Measurements from ENCODE around the gene UNK. TPM values are rescaled to one million over a fixed set of nuclear protein-coding genes. Genes with fewer than 3 reads are reported as not detected.

UNK gene
- total RNA-seq, 1 donor from 2014 or later = 16.7 TPM

- H3K4me2 ChIP-seq (ENCODE audit: low read length) = peak overlapping the region; percentile 94
- TF ChIP-seq EZH2 (IDR thresholded peaks at IDR 0.05; ENCODE audit: insufficient read depth, low read length) (no peak), CTCF (IDR thresholded peaks at IDR 0.05; ENCODE audit: insufficient read depth, low read depth, low read length) (no peak)
- Mint-ChIP-seq H3K4me1 (ENCODE audit: low read depth, unreplicated experiment) (peaks cover 8% of the 10 kb centered on the region), H3K36me3 (ENCODE audit: low read depth, unreplicated experiment) (peaks cover 17% of the 10 kb centered on the region), H3K27me3 (ENCODE audit: low read depth, unreplicated experiment) (no peaks in the 10 kb centered on the region), H3K27ac (ENCODE audit: unreplicated experiment) (peak overlapping the region; percentile 78), H3K4me3 (ENCODE audit: unreplicated experiment) (no peak overlapping the region), H3K9me3 (ENCODE audit: unreplicated experiment) (no peaks in the 10 kb centered on the region)
- no peak overlapping the region for H2AFZ ChIP-seq (ENCODE audit: low read depth, low read length)
- H3K4me1 ChIP-seq (ENCODE audit: insufficient read depth, low read length) = peaks cover 37% of the 10 kb centered on the region
- no peak overlapping the region for H3K4me3 ChIP-seq (ENCODE audit: insufficient read depth, low read depth, low read length)
- peaks cover under 1% of the 10 kb centered on the region for H4K20me1 ChIP-seq (ENCODE audit: insufficient read depth, low read length)
- H3K27me3 ChIP-seq (ENCODE audit: insufficient read depth, low read length) = no peaks in the 10 kb centered on the region
- peaks cover 7% of the 10 kb centered on the region for H3K79me2 ChIP-seq (ENCODE audit: insufficient read depth, low read length)
- DNase-seq (ENCODE audit: low read depth) (peak; percentile 57), FAIRE-seq (no peak)
- peak overlapping the region; percentile 86 for H3K27ac ChIP-seq (ENCODE audit: low read depth, low read length)
- H3K9me3 ChIP-seq (ENCODE audit: insufficient read depth, low read depth, low read length) = no peaks in the 10 kb centered on the region
- peak overlapping the region; percentile 82 for H3K9ac ChIP-seq (ENCODE audit: low read length)
- peaks cover 7% of the 10 kb centered on the region for H3K36me3 ChIP-seq (ENCODE audit: insufficient read depth, low read length)
These were observed 68.8 kb downstream of the UNK start for GRCh38 chr17:75853433-75853832.

- Histone ChIP-seq H3K36me3 (ENCODE audit: insufficient read depth, low read length) (peaks cover 6% of the 10 kb centered on the region), H3K4me1 (ENCODE audit: insufficient read depth, low read length) (peaks cover 37% of the 10 kb centered on the region), H3K9me3 (ENCODE audit: insufficient read depth, low read depth, low read length) (no peaks in the 10 kb centered on the region), H3K4me3 (ENCODE audit: insufficient read depth, low read depth, low read length) (peak overlapping the region; percentile 89), H3K27ac (ENCODE audit: low read depth, low read length) (peak overlapping the region; percentile 86), H3K79me2 (ENCODE audit: insufficient read depth, low read length) (peaks cover 7% of the 10 kb centered on the region), H2AFZ (ENCODE audit: low read depth, low read length) (no peak overlapping the region), H3K27me3 (ENCODE audit: insufficient read depth, low read length) (no peaks in the 10 kb centered on the region), H4K20me1 (ENCODE audit: insufficient read depth, low read length) (no peaks in the 10 kb centered on the region), H3K9ac (ENCODE audit: low read length) (peak overlapping the region; percentile 82), H3K4me2 (ENCODE audit: low read length) (peak overlapping the region; percentile 94)
- DNase-seq (ENCODE audit: low read depth) = peak; percentile 58
- TF ChIP-seq CTCF (IDR thresholded peaks at IDR 0.05; ENCODE audit: insufficient read depth, low read depth, low read length) (no peak), EZH2 (IDR thresholded peaks at IDR 0.05; ENCODE audit: insufficient read depth, low read length) (no peak)
- Mint-ChIP-seq H3K27ac (ENCODE audit: unreplicated experiment) (no peak overlapping the region), H3K9me3 (ENCODE audit: unreplicated experiment) (no peaks in the 10 kb centered on the region), H3K4me1 (ENCODE audit: low read depth, unreplicated experiment) (peaks cover 8% of the 10 kb centered on the region), H3K27me3 (ENCODE audit: low read depth, unreplicated experiment) (no peaks in the 10 kb centered on the region), H3K36me3 (ENCODE audit: low read depth, unreplicated experiment) (peaks cover 13% of the 10 kb centered on the region), H3K4me3 (ENCODE audit: unreplicated experiment) (no peak overlapping the region)
- no peak for FAIRE-seq
These were observed 69.6 kb downstream of the UNK start for GRCh38 chr17:75854101-75854748.

GRCh38 chr17:75854881-75855309 lies 70.3 kb downstream of the UNK start:
- H3K27me3 ChIP-seq (ENCODE audit: insufficient read depth, low read length) = no peaks in the 10 kb centered on the region
- H3K4me1 ChIP-seq (ENCODE audit: insufficient read depth, low read length) = peaks cover 30% of the 10 kb centered on the region
- no peak overlapping the region for H3K4me3 Mint-ChIP-seq (ENCODE audit: unreplicated experiment)
- no peaks in the 10 kb centered on the region for H3K9me3 ChIP-seq (ENCODE audit: insufficient read depth, low read depth, low read length)
- H3K4me3 ChIP-seq (ENCODE audit: insufficient read depth, low read depth, low read length) = peak overlapping the region; percentile 89
- H3K27ac Mint-ChIP-seq (ENCODE audit: unreplicated experiment) = no peak overlapping the region
- no peak for DNase-seq (ENCODE audit: low read depth)
- H3K36me3 ChIP-seq (ENCODE audit: insufficient read depth, low read length) = peaks cover 3% of the 10 kb centered on the region
- no peak for FAIRE-seq
- peaks cover 8% of the 10 kb centered on the region for H3K36me3 Mint-ChIP-seq (ENCODE audit: low read depth, unreplicated experiment)
- H3K27me3 Mint-ChIP-seq (ENCODE audit: low read depth, unreplicated experiment) = no peaks in the 10 kb centered on the region
- TF ChIP-seq CTCF (IDR thresholded peaks at IDR 0.05; ENCODE audit: insufficient read depth, low read depth, low read length) (no peak), EZH2 (IDR thresholded peaks at IDR 0.05; ENCODE audit: insufficient read depth, low read length) (no peak)
- peaks cover 8% of the 10 kb centered on the region for H3K4me1 Mint-ChIP-seq (ENCODE audit: low read depth, unreplicated experiment)
- H2AFZ ChIP-seq (ENCODE audit: low read depth, low read length) = no peak overlapping the region
- H3K79me2 ChIP-seq (ENCODE audit: insufficient read depth, low read length) = peaks cover 7% of the 10 kb centered on the region
- peak overlapping the region; percentile 82 for H3K9ac ChIP-seq (ENCODE audit: low read length)
- H3K4me2 ChIP-seq (ENCODE audit: low read length) = peak overlapping the region; percentile 94
- peak overlapping the region; percentile 86 for H3K27ac ChIP-seq (ENCODE audit: low read depth, low read length)
- H3K9me3 Mint-ChIP-seq (ENCODE audit: unreplicated experiment) = no peaks in the 10 kb centered on the region
- H4K20me1 ChIP-seq (ENCODE audit: insufficient read depth, low read length) = no peaks in the 10 kb centered on the region

Measured in astrocyte (in vitro differentiated cells and primary cell).